ENCODE data around the gene SERINC5. TPM values are rescaled to one million over a fixed set of nuclear protein-coding genes. Genes with fewer than 3 reads are reported as not detected.

SERINC5 gene
- 14.7 and 15.0 TPM in 2 replicates for total RNA-seq

DNA sequence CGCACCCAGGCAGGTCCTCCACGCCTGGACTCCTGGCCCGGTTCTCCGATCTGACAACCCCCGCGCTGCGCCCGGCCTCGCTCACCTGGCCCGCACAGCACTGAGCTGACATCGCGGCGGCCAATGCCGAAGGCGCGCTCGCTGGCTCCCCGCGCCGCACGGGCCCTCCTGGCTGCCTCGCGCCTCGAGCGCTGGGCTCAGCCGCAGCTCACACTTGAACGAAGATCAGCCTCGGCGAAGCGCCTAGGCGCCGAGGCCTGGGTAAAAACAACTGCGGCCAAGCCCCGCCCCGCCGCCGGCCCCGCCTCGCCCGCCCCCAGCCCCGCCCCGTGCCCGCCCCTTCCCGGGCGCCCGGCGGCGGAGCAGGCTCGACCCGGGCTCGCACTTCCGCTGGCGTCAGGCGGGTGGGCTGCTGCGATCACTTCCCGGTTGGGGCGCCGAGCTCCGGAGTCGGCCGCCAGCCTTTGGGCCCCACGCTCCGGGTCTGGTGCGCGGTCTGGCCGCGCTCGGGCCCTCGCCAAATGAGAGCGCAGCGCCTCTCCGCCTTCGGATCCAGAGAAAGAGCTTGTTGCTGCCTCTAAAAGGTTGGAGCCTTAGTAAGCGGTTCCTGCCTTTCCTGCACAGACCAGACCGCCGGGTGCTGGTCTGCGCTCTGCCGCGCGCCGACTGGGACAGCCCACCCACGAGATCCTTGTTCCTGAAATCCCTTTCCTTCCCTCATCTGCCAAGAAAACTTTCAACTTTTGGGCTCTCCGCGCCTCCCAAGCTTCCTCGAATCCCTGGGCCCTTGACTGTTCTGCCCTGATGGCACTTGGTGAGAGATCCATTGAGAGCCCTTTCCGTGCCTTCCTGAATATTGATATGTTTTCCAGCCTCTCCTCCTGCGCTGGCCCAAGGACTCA, at the start of gene SERINC5:
SERINC5 (minus strand) TSS at position 238 of the 902 bp plus-strand sequence; CDS start at position 112, 126 bp downstream.

Other genes starting within 250 kb of the SERINC5 start
- gene THBS4, start 220.7 kb downstream of the SERINC5 start, total RNA-seq: not detected in 2 replicates
- not detected in 2 replicates for gene SPZ1, start 64.0 kb upstream of the SERINC5 start, total RNA-seq
- 23.2 and 29.2 TPM in 2 replicates for gene ZFYVE16, start 152.0 kb upstream of the SERINC5 start, total RNA-seq
- gene FAM151B, start 232.1 kb upstream of the SERINC5 start, total RNA-seq: 1.6 and 3.3 TPM in 2 replicates

Data from vein endothelial cell (primary cell).